Measurements from ENCODE around the gene NINJ2. TPM values are rescaled to one million over a fixed set of nuclear protein-coding genes. Genes with fewer than 3 reads are reported as not detected.

The NINJ2 gene
- total and polyA plus RNA-seq, 10 of the 15 experiments (the other 5 are each of a cell fraction or from before 2014, with no cell fraction given), result 8.9 to 51.6 (median 21.3) TPM

GRCh38 chr12:541676-542324, 121.4 kb downstream of the NINJ2 start:
- ChIA-PET CTCF (interaction anchor here (6.2 kb wide), 1 partner anchor 87 kb away, joined by 55 read pairs; no protein-coding TSS in a partner anchor), SMC1A (ENCODE audit: uncharacterized antibody, unreplicated experiment) (no interaction called here), POLR2A (no interaction called here), RAD21 (ENCODE audit: unreplicated experiment) (no interaction called here)
- intact Hi-C loops (cut with micrococcal nuclease; ENCODE audit: unreplicated experiment), result no loop called here
- no peak for DNase-seq (ENCODE audit: low read depth, low spot score)
- Histone ChIP-seq H3K9me3 (replicated peaks; ENCODE audit: control insufficient read depth, insufficient read depth, low read length) (no peaks in the 10 kb centered on the region), H2AFZ (ENCODE audit: control insufficient read depth, low read depth, low read length) (no peak overlapping the region), H3K79me2 (ENCODE audit: control insufficient read depth, insufficient read depth, low read length) (no peaks in the 10 kb centered on the region), H3K27ac (ENCODE audit: control insufficient read depth, insufficient read depth) (no peak overlapping the region), H3K36me3 (ENCODE audit: control insufficient read depth in 2 of 2, insufficient read depth in 2 of 2, low read length in 1 of 2) (no peaks in the 10 kb centered on the region), H3K4me2 (ENCODE audit: control insufficient read depth, insufficient read depth) (no peak overlapping the region), H3K9ac (ENCODE audit: control insufficient read depth, insufficient read depth, low read length) (no peak overlapping the region), H3K4me3 (no peak overlapping the region), H3K27me3 (replicated peaks in 1 of 2; ENCODE audit: control insufficient read depth in 2 of 2, insufficient read depth in 2 of 2, low read length in 1 of 2) (no peaks in the 10 kb centered on the region; a peak in 2 of 4 replicates), H4K20me1 (ENCODE audit: control insufficient read depth, insufficient read depth) (no peaks in the 10 kb centered on the region), H3K4me1 (ENCODE audit: control insufficient read depth, insufficient read depth, low read length) (no peaks in the 10 kb centered on the region)
- FAIRE-seq, result no peak
- in situ Hi-C loops (cut with MboI), result no loop called here
- TF ChIP-seq CBX3 (IDR thresholded peaks at IDR 0.05; ENCODE audit: borderline replicate concordance, low read depth), result no peak
- TF ChIP-seq SMC3 (IDR thresholded peaks at IDR 0.05; ENCODE audit: borderline replicate concordance, low read length), result no peak
- no peak for TF ChIP-seq NR2C1 (IDR thresholded peaks at IDR 0.05)
- no peak for TF ChIP-seq SREBF1 (IDR thresholded peaks at IDR 0.05; ENCODE audit: low read length)
- TF ChIP-seq TCF3 (IDR thresholded peaks at IDR 0.05; ENCODE audit: borderline replicate concordance, insufficient read depth, low read depth, low read length), result no peak
- TF ChIP-seq YY1 (IDR thresholded peaks at IDR 0.05; ENCODE audit: low read depth, low read length), result no peak
- no TSS peak for BruUV-seq (replicated peaks)
- WGBS (ENCODE audit: insufficient coverage, insufficient replicate concordance, low lambda C conversion rate, missing lambda C conversion rate), result 29% methylated on average over 7 of the region's 9 CpGs
- no peak for ATAC-seq

- no TSS peak for BruUV-seq (replicated peaks)
- ChIA-PET SMC1A (ENCODE audit: uncharacterized antibody, unreplicated experiment) (no interaction called here), RAD21 (ENCODE audit: unreplicated experiment) (no interaction called here), POLR2A (no interaction called here), CTCF (interaction anchor here (2.1 to 6.2 kb wide), 2 partner anchors 7 to 85 kb away, joined by 10 to 55 read pairs; no protein-coding TSS in a partner anchor)
- DNase-seq (ENCODE audit: low read depth, low spot score) (no peak), ATAC-seq (no peak), FAIRE-seq (no peak)
- Histone ChIP-seq H3K79me2 (ENCODE audit: control insufficient read depth, insufficient read depth, low read length) (no peaks in the 10 kb centered on the region), H3K9me3 (replicated peaks; ENCODE audit: control insufficient read depth, insufficient read depth, low read length) (no peaks in the 10 kb centered on the region), H3K4me2 (ENCODE audit: control insufficient read depth, insufficient read depth) (no peak overlapping the region), H3K9ac (ENCODE audit: control insufficient read depth, insufficient read depth, low read length) (no peak overlapping the region), H3K27me3 (replicated peaks in 1 of 2; ENCODE audit: control insufficient read depth in 2 of 2, insufficient read depth in 2 of 2, low read length in 1 of 2) (peaks cover 0 to 2% of the 10 kb centered on the region in 2 experiments; a peak in 3 of 4 replicates), H4K20me1 (ENCODE audit: control insufficient read depth, insufficient read depth) (no peaks in the 10 kb centered on the region), H3K27ac (ENCODE audit: control insufficient read depth, insufficient read depth) (no peak overlapping the region), H3K36me3 (ENCODE audit: control insufficient read depth in 2 of 2, insufficient read depth in 2 of 2, low read length in 1 of 2) (no peaks in the 10 kb centered on the region), H3K4me3 (no peak overlapping the region), H3K4me1 (ENCODE audit: control insufficient read depth, insufficient read depth, low read length) (no peaks in the 10 kb centered on the region), H2AFZ (ENCODE audit: control insufficient read depth, low read depth, low read length) (no peak overlapping the region)
- in situ Hi-C loops (cut with MboI) (no loop called here), intact Hi-C loops (cut with micrococcal nuclease; ENCODE audit: unreplicated experiment) (no loop called here)
- 54% methylated on average over 18 of the region's 18 CpGs for WGBS (ENCODE audit: insufficient coverage, insufficient replicate concordance, low lambda C conversion rate, missing lambda C conversion rate)
- TF ChIP-seq SUPT20H (IDR thresholded peaks at IDR 0.05; ENCODE audit: borderline replicate concordance, control insufficient read depth, low read depth, low read length), result no peak
- TF ChIP-seq JUND (IDR thresholded peaks at IDR 0.05; ENCODE audit: low read depth, low read length), result no peak
- TF ChIP-seq RUNX3 (IDR thresholded peaks at IDR 0.05; ENCODE audit: low read length), result no peak
- TF ChIP-seq IKZF2 (IDR thresholded peaks at IDR 0.05), result no peak
- TF ChIP-seq GATAD2B (conservative IDR thresholded peaks at IDR 0.05; ENCODE audit: low read depth), result no peak
- no peak for TF ChIP-seq KLF5 (IDR thresholded peaks at IDR 0.05; ENCODE audit: partially characterized antibody)
- TF ChIP-seq ETV6 (conservative IDR thresholded peaks at IDR 0.05 in 1 of 2, IDR thresholded peaks at IDR 0.05 in 1 of 2; ENCODE audit: borderline replicate concordance in 1 of 2, low read depth in 1 of 2), result no peak
- TF ChIP-seq ZBTB33 (IDR thresholded peaks at IDR 0.05), result no peak
Observed at GRCh38 chr12:539540-540310, 123.5 kb downstream of the NINJ2 start.

Measured in GM12878 (cell line).